Mucosa of stomach (tissue), 1 donor: ENCODE results near the gene GAPDH.
A peak's percentile ranks its signal among the peaks of the same experiment; 100 is the strongest.

Experiments
- H3K27me3 ChIP-seq: one replicate; pipeline ENCODE4 v1.7.0; 2013; ENCODE audit warnings: mild to moderate bottlenecking, low read length; ENCODE audit not compliant: control insufficient read depth, insufficient read depth
- H3K36me3 ChIP-seq: one replicate; pipeline ENCODE4 v1.7.0; 2013; ENCODE audit warnings: low read length; ENCODE audit not compliant: control insufficient read depth, insufficient read depth
- H3K4me1 ChIP-seq: one replicate; pipeline ENCODE4 v1.7.0; 2013; ENCODE audit warnings: mild to moderate bottlenecking, low read length; ENCODE audit not compliant: control insufficient read depth, insufficient read depth
- H3K4me3 ChIP-seq: one replicate; pipeline ENCODE4 v1.7.0; 2013; ENCODE audit warnings: low read length
- H3K9ac ChIP-seq: one replicate; pipeline ENCODE4 v1.7.0; 2013; ENCODE audit warnings: mild to moderate bottlenecking, low read length, moderate library complexity
- H3K9me3 ChIP-seq: one replicate; pipeline ENCODE4 v1.7.0; 2013; ENCODE audit warnings: mild to moderate bottlenecking, low read length, moderate library complexity; ENCODE audit not compliant: control insufficient read depth
- donor health status: Pancreatic carcinoma.

GAPDH gene

DNA sequence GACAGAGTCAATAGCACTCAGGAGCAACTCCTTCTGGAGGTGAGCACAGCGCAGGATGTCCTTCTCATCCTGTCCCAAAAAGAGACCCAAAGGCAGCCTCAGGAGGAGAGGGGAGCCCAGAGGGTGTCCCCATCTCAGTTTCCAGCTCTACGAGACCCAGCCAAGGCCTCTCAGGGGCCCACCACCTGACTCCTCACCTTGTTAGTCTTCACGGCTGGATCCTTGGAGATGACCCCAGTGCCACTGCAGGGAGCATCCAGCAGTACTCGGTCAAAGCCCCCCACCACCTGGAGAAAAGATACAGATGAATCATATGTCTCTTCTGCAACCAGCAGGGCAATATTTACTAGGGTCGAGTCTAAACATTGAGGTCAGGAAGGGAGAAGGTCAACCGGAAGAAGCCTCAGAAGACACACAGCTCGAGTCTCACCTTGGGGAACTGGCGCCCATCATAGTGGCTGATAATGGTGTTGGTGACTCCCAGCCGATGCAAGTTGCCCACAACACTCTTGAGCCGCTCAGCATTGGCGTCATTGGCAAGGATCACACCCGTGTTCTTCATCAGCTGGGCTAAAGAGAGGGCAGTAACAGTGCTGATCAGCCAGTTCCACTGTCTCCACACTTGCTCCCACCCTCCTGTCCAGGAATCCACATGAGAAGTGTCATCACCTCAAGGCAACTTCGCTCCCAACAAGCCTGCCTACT lies 26.3 kb downstream of the GAPDH start:
- Histone ChIP-seq H3K9ac (no peak overlapping the region), H3K9me3 (no peaks in the 10 kb centered on the region), H3K36me3 (peaks cover 39% of the 10 kb centered on the region), H3K27me3 (no peaks in the 10 kb centered on the region), H3K4me1 (no peaks in the 10 kb centered on the region), H3K4me3 (no peak overlapping the region)

DNA sequence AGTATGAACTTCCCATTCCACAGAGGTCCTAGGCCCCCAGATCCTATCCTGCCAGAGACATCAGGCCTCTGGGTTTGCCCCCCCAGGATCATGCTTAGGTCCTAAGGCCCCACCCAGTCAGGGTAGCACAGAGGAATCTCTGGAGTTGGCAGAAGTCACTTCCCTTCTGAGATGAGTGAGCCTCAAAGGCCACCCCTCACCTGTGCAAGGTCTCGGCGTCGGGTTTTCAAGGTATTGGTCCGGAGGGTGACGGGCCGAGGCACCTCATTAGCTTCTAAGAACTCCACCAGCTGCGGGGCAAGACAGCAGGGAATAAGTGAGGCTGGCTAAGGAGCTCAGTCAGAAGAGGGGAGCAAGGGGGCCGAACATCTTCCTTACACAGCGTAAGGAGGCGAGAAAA lies 28.6 kb downstream of the GAPDH start:
- Histone ChIP-seq H3K4me1 (peaks cover 7% of the 10 kb centered on the region), H3K9ac (no peak overlapping the region), H3K4me3 (no peak overlapping the region), H3K27me3 (no peaks in the 10 kb centered on the region), H3K36me3 (peaks cover 35% of the 10 kb centered on the region), H3K9me3 (no peaks in the 10 kb centered on the region)

GRCh38 chr12:6563448-6564050 lies 29.2 kb downstream of the GAPDH start:
- H3K27me3 ChIP-seq = no peaks in the 10 kb centered on the region
- H3K4me1 ChIP-seq = peaks cover 7% of the 10 kb centered on the region
- no peak overlapping the region for H3K9ac ChIP-seq
- peaks cover 35% of the 10 kb centered on the region for H3K36me3 ChIP-seq
- no peaks in the 10 kb centered on the region for H3K9me3 ChIP-seq
- no peak overlapping the region for H3K4me3 ChIP-seq

- Histone ChIP-seq H3K9ac (peak overlapping the region; percentile 83), H3K27me3 (no peaks in the 10 kb centered on the region), H3K36me3 (peaks cover 17% of the 10 kb centered on the region), H3K4me1 (peaks cover 7% of the 10 kb centered on the region), H3K9me3 (no peaks in the 10 kb centered on the region), H3K4me3 (peak overlapping the region; percentile 51)
Measured at GRCh38 chr12:6567112-6567670, 32.9 kb downstream of the GAPDH start.

DNA sequence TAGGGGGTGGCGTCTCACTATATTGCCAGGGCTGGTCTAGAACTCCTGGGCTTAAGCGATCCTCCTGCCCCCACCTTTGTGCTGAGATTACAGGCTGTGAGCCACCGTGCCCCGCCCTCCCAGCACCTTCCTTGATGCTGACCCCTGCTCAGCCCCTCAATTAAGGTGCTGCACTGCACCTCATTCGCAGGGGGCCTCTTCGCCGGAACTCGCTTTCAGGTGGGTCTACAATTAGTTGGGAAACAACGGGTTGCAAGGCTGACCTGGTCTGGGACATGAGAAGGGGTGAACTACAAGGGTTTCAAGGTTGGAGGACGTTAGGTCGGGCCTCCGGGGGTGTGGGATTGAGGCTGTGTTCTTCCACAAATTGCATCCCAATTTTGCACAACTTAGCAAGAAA lies 35.0 kb downstream of the GAPDH start:
- no peak overlapping the region for H3K4me3 ChIP-seq
- H3K9ac ChIP-seq = no peak overlapping the region
- H3K4me1 ChIP-seq = peaks cover 7% of the 10 kb centered on the region
- no peaks in the 10 kb centered on the region for H3K27me3 ChIP-seq
- H3K36me3 ChIP-seq = peaks cover 9% of the 10 kb centered on the region
- no peaks in the 10 kb centered on the region for H3K9me3 ChIP-seq

- Histone ChIP-seq H3K4me1 (peaks cover 7% of the 10 kb centered on the region), H3K4me3 (no peak overlapping the region), H3K36me3 (peaks cover 9% of the 10 kb centered on the region), H3K27me3 (no peaks in the 10 kb centered on the region), H3K9ac (no peak overlapping the region), H3K9me3 (no peaks in the 10 kb centered on the region)
Measured at GRCh38 chr12:6569786-6570185, 35.5 kb downstream of the GAPDH start.

GRCh38 chr12:6570264-6570887 lies 36.1 kb downstream of the GAPDH start:
- Histone ChIP-seq H3K4me1 (peaks cover 7% of the 10 kb centered on the region), H3K36me3 (peaks cover 9% of the 10 kb centered on the region), H3K4me3 (no peak overlapping the region), H3K9me3 (no peaks in the 10 kb centered on the region), H3K9ac (no peak overlapping the region), H3K27me3 (no peaks in the 10 kb centered on the region)

- Histone ChIP-seq H3K27me3 (no peaks in the 10 kb centered on the region), H3K4me3 (no peak overlapping the region), H3K9me3 (no peaks in the 10 kb centered on the region), H3K36me3 (peaks cover 6% of the 10 kb centered on the region), H3K9ac (no peak overlapping the region), H3K4me1 (no peaks in the 10 kb centered on the region)
Measured at GRCh38 chr12:6573001-6573400, 38.7 kb downstream of the GAPDH start.

- Histone ChIP-seq H3K27me3 (no peaks in the 10 kb centered on the region), H3K36me3 (peaks cover 13% of the 10 kb centered on the region), H3K4me3 (no peak overlapping the region), H3K4me1 (no peaks in the 10 kb centered on the region), H3K9me3 (no peaks in the 10 kb centered on the region), H3K9ac (no peak overlapping the region)
Measured at GRCh38 chr12:6574576-6575295, 40.4 kb downstream of the GAPDH start.

DNA sequence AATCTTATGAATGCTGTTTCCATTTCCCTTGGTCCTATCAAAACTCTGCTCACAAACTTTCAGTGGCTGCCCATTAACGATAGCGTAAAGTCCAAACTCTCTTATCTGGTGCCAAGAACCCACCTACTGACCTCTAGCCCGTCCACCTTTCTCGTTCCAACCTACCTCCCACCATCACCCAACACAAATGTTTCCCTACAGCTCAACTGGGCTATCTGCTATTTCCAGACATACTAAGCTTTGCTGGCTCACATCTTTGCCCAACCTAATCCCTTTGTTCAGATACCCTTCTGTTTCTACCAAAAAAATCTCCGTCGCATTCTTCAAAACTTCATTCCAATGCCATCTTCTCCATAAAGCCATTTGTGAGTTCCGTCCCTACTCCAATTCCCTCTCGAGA lies 41.3 kb downstream of the GAPDH start:
- Histone ChIP-seq H3K4me3 (no peak overlapping the region), H3K9ac (no peak overlapping the region), H3K9me3 (no peaks in the 10 kb centered on the region), H3K4me1 (no peaks in the 10 kb centered on the region), H3K36me3 (peaks cover 11% of the 10 kb centered on the region), H3K27me3 (no peaks in the 10 kb centered on the region)

DNA sequence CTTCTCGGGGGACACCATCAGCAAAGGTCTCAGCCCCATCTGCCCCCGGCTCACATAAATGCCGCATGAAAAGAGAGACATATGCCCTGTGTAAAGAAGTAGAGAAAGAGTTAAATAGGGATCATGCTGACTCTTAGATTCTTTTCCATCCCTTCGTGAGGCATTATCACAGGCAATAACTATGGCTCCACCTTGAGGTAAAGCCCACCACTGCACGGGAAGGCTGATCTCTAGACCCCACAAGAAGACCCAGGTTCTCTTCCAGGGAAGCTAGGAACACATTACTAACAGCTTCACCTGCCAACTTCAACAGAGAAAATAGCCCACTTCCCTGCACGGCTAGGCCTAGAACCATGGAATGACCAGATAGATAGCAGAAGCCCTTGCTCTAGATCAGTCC lies 47.9 kb downstream of the GAPDH start:
- H3K9ac ChIP-seq = no peak overlapping the region
- H3K36me3 ChIP-seq = peaks cover 43% of the 10 kb centered on the region
- H3K27me3 ChIP-seq = no peaks in the 10 kb centered on the region
- H3K9me3 ChIP-seq = no peaks in the 10 kb centered on the region
- no peak overlapping the region for H3K4me3 ChIP-seq
- no peaks in the 10 kb centered on the region for H3K4me1 ChIP-seq

DNA sequence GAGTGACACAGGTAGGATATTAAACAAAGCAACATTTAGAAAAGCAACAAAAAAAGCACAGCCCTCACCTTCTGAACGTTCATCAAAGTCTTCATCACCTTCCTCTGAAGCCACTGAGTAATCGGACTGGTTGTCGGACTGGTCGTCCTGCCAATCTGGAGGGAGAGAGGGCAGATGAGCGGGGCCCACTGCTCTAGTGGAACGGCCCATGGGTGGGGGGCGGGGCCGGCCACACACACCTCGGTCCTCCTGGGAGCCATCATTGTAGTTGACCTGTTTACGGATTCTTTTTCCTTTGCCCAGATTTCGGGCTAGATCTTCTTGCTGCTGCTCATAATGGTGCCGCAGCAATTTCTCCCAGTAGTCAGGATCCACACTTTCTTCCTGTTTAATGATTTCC lies 48.6 kb downstream of the GAPDH start:
- no peaks in the 10 kb centered on the region for H3K4me1 ChIP-seq
- H3K9ac ChIP-seq = no peak overlapping the region
- H3K4me3 ChIP-seq = no peak overlapping the region
- H3K9me3 ChIP-seq = no peaks in the 10 kb centered on the region
- peaks cover 44% of the 10 kb centered on the region for H3K36me3 ChIP-seq
- no peaks in the 10 kb centered on the region for H3K27me3 ChIP-seq
